HepG2 (cell line): ENCODE data around the gene ZNF282. TPM values are rescaled to one million over a fixed set of nuclear protein-coding genes. Genes with fewer than 3 reads are reported as not detected.

Experiments used
- ELF3 ChIP-seq: IDR thresholded peaks from 2 replicates; pipeline ENCODE4 v1.6.1; 2016; ENCODE audit warnings: missing genetic modification reagents, missing compliant biosample characterization
- ETV6 ChIP-seq: sonication (generic); formaldehyde crosslinking; conservative IDR thresholded peaks from 2 replicates; pipeline ENCODE4 v1.4.0; 2020; ENCODE audit warnings: missing genetic modification reagents
- GPBP1L1 ChIP-seq: sonication (generic); formaldehyde crosslinking; IDR thresholded peaks from 2 replicates; pipeline ENCODE4 v1.5.0; 2020; ENCODE audit warnings: mild to moderate bottlenecking, missing genetic modification reagents
- HNRNPH1 ChIP-seq: fragments of 200-400 bp; formaldehyde crosslinking; optimal IDR thresholded peaks from 2 replicates; pipeline ENCODE3; 2017; ENCODE audit warnings: mild to moderate bottlenecking, low read depth, low read length
- HNRNPLL ChIP-seq: fragments of 200-400 bp; formaldehyde crosslinking; IDR thresholded peaks from 2 replicates; pipeline ENCODE4 v1.6.1; 2017; ENCODE audit warnings: mild to moderate bottlenecking, low read depth, low read length; ENCODE audit not compliant: poor library complexity, severe bottlenecking
- MTF1 ChIP-seq: sonication (generic); formaldehyde crosslinking; IDR thresholded peaks from 2 replicates; pipeline ENCODE4 v1.5.0; 2020; ENCODE audit warnings: missing genetic modification reagents
- RFX1 ChIP-seq: fragments of 450-650 bp; IDR thresholded peaks from 2 replicates; pipeline ENCODE4 v1.6.1; 2017
- SAP130 ChIP-seq: IDR thresholded peaks from 2 replicates; pipeline ENCODE4 v1.6.1; 2016; ENCODE audit warnings: low read depth
- TOE1 ChIP-seq: sonication (generic); formaldehyde crosslinking; IDR thresholded peaks from 2 replicates; pipeline ENCODE4 v1.4.0; 2020; ENCODE audit warnings: mild to moderate bottlenecking, missing genetic modification reagents
- ZNF142 ChIP-seq: sonication (generic); formaldehyde crosslinking; IDR thresholded peaks from 2 replicates; pipeline ENCODE4 v1.4.0; 2020; ENCODE audit warnings: missing genetic modification reagents
- ZNF143 ChIP-seq: sonication (generic); formaldehyde crosslinking; IDR thresholded peaks from 2 replicates; pipeline ENCODE4 v1.4.0; 2020; ENCODE audit warnings: missing genetic modification reagents
- ZNF160 ChIP-seq: sonication (generic); formaldehyde crosslinking; IDR thresholded peaks from 2 replicates; pipeline ENCODE4 v1.8.0; 2022; ENCODE audit warnings: mild to moderate bottlenecking, inconsistent platforms, missing genetic modification reagents
- ZNF3 ChIP-seq: IDR thresholded peaks from 2 replicates; pipeline ENCODE4 v1.7.0; 2017; ENCODE audit warnings: inconsistent platforms
- ZNF567 ChIP-seq: sonication (generic); formaldehyde crosslinking; IDR thresholded peaks from 2 replicates; pipeline ENCODE4 v1.8.1; 2023; ENCODE audit warnings: mild to moderate bottlenecking, missing genetic modification reagents, borderline replicate concordance
- ZNF7 ChIP-seq: IDR thresholded peaks from 2 replicates; pipeline ENCODE4 v1.6.1; 2016; ENCODE audit warnings: missing biosample characterization, missing genetic modification reagents
- ZNF781 ChIP-seq: sonication (generic); formaldehyde crosslinking; IDR thresholded peaks from 2 replicates; pipeline ENCODE4 v1.5.1; 2020; ENCODE audit warnings: borderline replicate concordance, mild to moderate bottlenecking, missing genetic modification reagents; ENCODE audit errors: not compliant biosample characterization
- ZNF878 ChIP-seq: sonication (generic); formaldehyde crosslinking; IDR thresholded peaks from 2 replicates; pipeline ENCODE4 v1.8.1; 2023; ENCODE audit warnings: mild to moderate bottlenecking, missing genetic modification reagents, moderate library complexity
- ZSCAN22 ChIP-seq: sonication (generic); formaldehyde crosslinking; IDR thresholded peaks from 2 replicates; pipeline ENCODE4 v1.4.0; 2020; ENCODE audit warnings: mild to moderate bottlenecking, missing genetic modification reagents
- polyA plus RNA-seq, 8 experiments: library from polyadenylated mRNA; depleted of rRNA in 3 of 8; stranded (reverse) in 7 of 8; unstranded in 1 of 8; fragments of >200 nt; fragmentation: Illumina TruSeq in 4 of 8; extraction: Trizol in 4 of 8; gene quantifications; 2 replicates each; pipeline versions ENCODE4 v1.2.1 to v1.2.3, GENCODE V29; 2011 to 2016; ENCODE audit warnings: low read depth in 4 of 8, missing spikeins in 1 of 8, mixed read lengths in 1 of 8; ENCODE audit not compliant: insufficient read depth in 1 of 8
- total RNA-seq, 5 experiments: library from RNA; depleted of rRNA; stranded (reverse); fragments of >200 nt; fragmentation: Illumina TruSeq; extraction: Trizol; gene quantifications; 2 replicates each; pipeline ENCODE4 v1.2.3, GENCODE V29; 2016; ENCODE audit warnings: low read depth in 1 of 5
- TF ChIP-seq, protein P1 (sequence below): IDR thresholded peaks from 2 replicates; pipeline ENCODE4 v1.6.1; 2016; ENCODE audit warnings: low read depth, borderline replicate concordance
- TF ChIP-seq, protein P2 (sequence below): IDR thresholded peaks from 2 replicates; pipeline ENCODE4 v1.6.1; 2018; ENCODE audit warnings: missing genetic modification reagents, mild to moderate bottlenecking, missing compliant biosample characterization
- TF ChIP-seq, protein P3 (sequence below): sonication (generic); formaldehyde crosslinking; IDR thresholded peaks from 2 replicates; pipeline ENCODE4 v1.4.0; 2020; ENCODE audit warnings: mild to moderate bottlenecking, missing genetic modification reagents

The ZNF282 gene
- total and polyA plus RNA-seq, 2 of the 13 experiments (the other 11 are each of a cell fraction or from before 2014, with no cell fraction given): 9.1 to 20.9 TPM

DNA sequence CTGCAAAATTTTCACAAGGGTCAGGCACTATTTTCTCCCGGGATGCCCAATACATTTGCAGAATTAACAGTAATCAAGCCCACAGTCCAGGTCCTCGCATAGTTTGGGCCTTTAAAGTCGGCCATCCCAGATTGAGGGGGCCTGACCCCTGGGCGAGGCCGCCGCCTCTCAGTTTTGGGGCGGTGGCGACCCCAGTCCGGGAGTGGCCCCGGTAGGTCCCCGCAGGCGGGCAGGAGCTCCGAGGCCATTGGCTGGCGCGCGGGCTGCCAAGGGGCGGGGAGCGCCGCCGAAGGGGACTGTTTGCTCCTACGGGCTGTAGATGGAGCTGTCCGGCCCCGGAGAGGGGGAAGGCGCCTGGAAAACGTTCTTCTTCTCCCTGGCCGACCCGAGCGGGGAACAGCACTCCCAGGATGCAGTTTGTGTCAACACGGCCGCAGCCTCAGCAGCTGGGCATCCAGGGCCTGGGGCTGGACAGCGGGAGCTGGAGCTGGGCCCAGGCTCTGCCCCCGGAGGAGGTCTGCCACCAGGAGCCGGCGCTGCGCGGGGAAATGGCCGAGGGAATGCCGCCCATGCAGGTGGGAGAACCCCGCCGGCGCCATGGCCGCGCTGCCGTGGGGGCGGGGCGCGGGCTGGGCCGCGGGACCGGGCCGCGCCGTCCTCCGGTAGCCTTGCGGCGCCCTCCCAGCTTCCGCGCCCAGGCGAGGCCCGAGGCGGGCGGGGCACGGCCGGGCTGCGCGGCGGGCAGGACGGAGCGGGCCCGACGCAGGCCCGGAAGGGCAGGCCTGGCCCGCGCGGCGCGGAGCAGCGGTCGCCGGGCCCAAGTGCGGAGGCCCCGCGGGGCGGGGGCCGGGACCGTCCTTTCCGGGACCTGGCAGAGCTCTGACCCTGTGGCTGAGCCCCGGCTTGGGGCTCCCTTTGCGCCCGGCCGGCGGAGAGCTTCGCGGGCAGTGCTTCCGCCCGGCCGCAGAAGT lies at the start of gene ZNF282 (continued):
- no peak for TF ChIP-seq ZNF878 (CRISPR knock-in tag)
- 0 out of 2 replicates have a peak, but pooled peaks have one; percentile 40 for TF ChIP-seq TOE1
- TF ChIP-seq GPBP1L1: no peak
- peak; percentile 44 for TF ChIP-seq HNRNPLL
- peak; percentile 65; the same call in 1 of the 2 replicates for TF ChIP-seq ETV6 (CRISPR knock-in tag)
- no peak for TF ChIP-seq MTF1
- TF ChIP-seq ZNF781 (CRISPR knock-in tag): no peak
- TF ChIP-seq ZNF142 (CRISPR knock-in tag): no peak; the same call in 1 of the 2 replicates
- peak; percentile 79; the same call in 1 of the 2 replicates for TF ChIP-seq SAP130 (CRISPR knock-in tag)
- TF ChIP-seq ZNF160 (CRISPR knock-in tag): 0 out of 2 replicates have a peak, but pooled peaks have one; percentile 35
- no peak for TF ChIP-seq ZNF7 (CRISPR knock-in tag)
- no peak for TF ChIP-seq RFX1
- no peak for TF ChIP-seq ZNF567 (CRISPR knock-in tag)
- TF ChIP-seq, protein P1, sequence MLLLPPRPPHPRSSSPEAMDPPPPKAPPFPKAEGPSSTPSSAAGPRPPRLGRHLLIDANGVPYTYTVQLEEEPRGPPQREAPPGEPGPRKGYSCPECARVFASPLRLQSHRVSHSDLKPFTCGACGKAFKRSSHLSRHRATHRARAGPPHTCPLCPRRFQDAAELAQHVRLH (CRISPR knock-in tag): peak; percentile 69; the same call in 1 of the 2 replicates
- TF ChIP-seq ZSCAN22 (CRISPR knock-in tag): no peak
- peak; percentile 88 for TF ChIP-seq ZNF143 (CRISPR knock-in tag)
- TF ChIP-seq, protein P2, sequence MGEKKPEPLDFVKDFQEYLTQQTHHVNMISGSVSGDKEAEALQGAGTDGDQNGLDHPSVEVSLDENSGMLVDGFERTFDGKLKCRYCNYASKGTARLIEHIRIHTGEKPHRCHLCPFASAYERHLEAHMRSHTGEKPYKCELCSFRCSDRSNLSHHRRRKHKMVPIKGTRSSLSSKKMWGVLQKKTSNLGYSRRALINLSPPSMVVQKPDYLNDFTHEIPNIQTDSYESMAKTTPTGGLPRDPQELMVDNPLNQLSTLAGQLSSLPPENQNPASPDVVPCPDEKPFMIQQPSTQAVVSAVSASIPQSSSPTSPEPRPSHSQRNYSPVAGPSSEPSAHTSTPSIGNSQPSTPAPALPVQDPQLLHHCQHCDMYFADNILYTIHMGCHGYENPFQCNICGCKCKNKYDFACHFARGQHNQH (CRISPR knock-in tag): 0 out of 2 replicates have a peak, but pooled peaks have one; percentile 53
- TF ChIP-seq ZNF3 (CRISPR knock-in tag): 0 out of 2 replicates have a peak, but pooled peaks have one; percentile 28
- peak; percentile 48; the same call in 1 of the 2 replicates for TF ChIP-seq ELF3 (CRISPR knock-in tag)
- TF ChIP-seq, protein P3, sequence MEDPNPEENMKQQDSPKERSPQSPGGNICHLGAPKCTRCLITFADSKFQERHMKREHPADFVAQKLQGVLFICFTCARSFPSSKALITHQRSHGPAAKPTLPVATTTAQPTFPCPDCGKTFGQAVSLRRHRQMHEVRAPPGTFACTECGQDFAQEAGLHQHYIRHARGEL (CRISPR knock-in tag): no peak
- no peak for TF ChIP-seq HNRNPH1
